NOMO-1 (cell line): Measurements from ENCODE around the gene GRAP.

Experiments used
- DNase-seq, 2 experiments: peaks; one replicate each; lab custom pipeline; 2025; ENCODE audit not compliant: unreplicated experiment in 2 of 2; lab: John Stamatoyannopoulos, UW

Gene GRAP

GRCh38 chr17:19019041-19019941 is 27.5 kb downstream of the GRAP start:
- DNase-seq = no peak

DNA sequence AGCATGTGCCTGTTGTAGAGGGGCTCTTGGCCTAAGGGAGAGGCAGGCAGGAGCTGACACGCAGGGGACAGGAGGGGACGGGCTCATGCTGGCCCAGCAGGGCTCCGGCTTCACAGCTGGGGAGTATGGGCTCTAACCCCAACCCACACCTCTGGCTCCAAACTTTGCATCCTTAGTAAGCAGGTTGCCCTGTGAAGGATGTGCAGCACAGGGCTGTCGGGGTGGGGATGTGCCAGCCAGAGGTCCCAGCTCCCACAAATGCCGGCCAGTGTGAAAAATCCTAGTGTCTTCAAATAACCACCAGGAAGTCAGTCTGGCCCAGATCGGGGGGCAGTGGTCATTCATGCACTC is 28.2 kb downstream of the GRAP start:
- DNase-seq = no peak

DNA sequence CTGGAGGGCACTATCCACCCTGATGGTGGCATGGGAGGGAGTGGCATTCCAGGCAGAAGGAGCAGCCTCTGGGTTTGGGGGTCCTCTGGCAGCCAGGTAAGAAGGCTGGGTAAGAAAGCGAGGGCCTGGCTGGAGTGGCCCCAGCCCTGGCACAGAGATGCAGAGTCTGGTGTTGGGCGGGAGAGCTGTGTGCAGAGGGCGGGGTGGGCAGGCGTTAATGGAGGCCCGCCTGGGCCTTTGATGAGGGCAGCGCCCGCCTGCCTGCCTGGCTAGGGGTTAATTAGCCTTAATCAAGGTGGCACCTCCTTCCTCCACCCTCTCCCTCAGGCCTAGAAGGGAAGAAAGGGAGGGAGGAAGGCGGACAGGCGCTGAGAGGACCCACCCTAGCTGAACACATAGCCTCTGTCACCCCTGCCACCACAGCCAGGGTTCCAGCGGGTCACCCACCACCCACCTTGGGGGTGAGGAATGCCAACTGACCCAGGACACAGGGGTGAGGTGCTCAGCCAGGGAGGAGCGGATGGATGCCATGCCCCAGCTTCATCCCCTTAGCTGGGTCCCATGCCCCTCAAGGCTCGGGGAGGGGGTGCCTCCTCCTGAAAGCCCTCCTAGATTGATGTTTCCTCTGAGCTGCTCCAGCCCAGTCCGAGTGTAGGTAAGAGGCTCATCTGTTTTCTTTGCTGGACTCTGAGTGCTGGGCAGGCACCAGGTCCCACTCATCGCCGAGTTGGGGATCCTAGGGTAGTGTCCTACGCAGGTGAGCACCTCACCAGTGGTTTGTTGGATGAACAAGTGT is 28.8 kb downstream of the GRAP start:
- no peak for DNase-seq

- DNase-seq = no peak
Observed at GRCh38 chr17:19017401-19017800, 29.4 kb downstream of the GRAP start.

DNA sequence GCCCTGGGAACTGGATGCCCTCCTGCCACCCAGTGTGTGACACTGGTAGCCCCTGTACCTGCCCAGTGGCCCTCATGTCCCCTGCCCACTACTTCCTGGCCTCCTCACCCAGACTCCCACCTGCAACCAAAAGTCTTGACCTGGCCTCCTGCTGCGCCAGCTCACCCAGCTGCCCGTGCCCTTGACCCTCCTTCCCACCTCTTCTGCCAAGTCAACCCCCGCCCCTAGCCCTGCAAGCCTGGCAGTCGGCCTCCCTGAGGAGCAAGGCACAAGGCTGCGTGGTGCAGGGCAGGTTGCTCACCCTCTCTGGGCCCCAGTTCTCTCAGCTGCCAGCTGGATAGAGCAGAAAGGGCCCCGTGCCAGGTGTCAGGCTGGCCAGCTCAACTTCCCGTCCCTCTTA is 29.9 kb downstream of the GRAP start:
- no peak for DNase-seq

- DNase-seq = no peak
Observed at GRCh38 chr17:19016297-19016696, 30.5 kb downstream of the GRAP start.

DNA sequence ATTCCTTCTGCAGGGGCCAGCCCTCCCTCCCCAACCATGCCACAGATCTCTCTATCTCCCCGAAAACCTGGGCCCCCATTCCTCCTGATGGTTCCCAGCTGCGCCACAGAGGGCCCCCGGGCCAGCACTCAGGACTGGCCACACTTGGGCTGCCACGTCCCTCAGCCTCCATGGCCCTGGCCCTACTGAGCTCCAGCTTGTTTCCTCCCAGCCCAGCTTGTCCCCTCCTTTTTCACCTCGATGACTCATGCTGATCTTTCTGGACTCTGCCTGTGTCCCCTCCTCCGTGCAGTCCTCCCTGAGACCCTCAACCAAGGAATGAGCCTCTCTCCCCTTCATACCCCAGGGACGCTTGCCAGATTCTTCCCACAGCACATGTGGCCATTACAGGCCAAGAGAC is 31.3 kb downstream of the GRAP start:
- DNase-seq = no peak

- no peak for DNase-seq
Observed at GRCh38 chr17:19014628-19015215, 32.0 kb downstream of the GRAP start.

- no peak for DNase-seq
Observed at GRCh38 chr17:19013806-19014627, 32.7 kb downstream of the GRAP start.

DNA sequence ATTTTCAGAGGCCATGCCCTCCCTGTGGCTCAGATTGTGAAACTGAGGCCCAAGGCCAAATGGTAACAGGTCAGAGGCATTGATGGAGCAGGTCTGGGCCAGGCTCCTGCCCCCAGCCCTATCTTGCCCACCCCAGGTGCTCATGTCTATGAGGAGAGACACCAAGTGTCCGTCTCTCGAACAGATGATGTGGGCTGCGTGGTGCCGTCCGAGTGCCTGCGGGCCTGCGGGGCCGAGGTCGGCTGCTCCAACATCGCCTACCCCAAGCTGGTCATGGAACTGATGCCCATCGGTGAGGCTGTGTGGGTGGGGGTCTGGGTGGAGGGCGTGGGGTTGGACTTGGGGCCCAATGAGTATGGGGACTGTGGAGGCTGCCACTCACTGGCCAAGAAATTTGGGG is 33.5 kb downstream of the GRAP start:
- DNase-seq = no peak

- no peak for DNase-seq
Observed at GRCh38 chr17:19012171-19013080, 34.3 kb downstream of the GRAP start.

DNA sequence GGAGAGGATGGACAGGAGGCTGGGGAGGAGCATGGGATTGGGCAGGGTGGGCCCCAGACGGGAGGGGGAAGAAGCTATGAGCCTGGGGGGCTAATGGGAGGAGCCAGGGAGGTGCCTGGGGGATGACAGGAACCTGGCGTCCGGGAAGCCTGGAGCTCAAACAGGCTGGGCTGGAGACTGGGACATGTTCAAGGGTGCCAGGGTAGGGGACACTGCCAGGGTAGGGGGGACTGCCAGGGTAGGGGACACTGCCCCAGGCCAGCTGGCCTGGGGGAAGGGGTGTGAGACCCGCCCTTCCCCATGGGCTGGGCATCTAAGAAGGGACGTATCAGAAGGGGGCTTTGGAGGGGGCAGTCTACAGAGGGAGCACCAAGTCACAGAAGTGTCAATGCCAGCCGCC is 35.2 kb downstream of the GRAP start:
- DNase-seq = no peak

DNA sequence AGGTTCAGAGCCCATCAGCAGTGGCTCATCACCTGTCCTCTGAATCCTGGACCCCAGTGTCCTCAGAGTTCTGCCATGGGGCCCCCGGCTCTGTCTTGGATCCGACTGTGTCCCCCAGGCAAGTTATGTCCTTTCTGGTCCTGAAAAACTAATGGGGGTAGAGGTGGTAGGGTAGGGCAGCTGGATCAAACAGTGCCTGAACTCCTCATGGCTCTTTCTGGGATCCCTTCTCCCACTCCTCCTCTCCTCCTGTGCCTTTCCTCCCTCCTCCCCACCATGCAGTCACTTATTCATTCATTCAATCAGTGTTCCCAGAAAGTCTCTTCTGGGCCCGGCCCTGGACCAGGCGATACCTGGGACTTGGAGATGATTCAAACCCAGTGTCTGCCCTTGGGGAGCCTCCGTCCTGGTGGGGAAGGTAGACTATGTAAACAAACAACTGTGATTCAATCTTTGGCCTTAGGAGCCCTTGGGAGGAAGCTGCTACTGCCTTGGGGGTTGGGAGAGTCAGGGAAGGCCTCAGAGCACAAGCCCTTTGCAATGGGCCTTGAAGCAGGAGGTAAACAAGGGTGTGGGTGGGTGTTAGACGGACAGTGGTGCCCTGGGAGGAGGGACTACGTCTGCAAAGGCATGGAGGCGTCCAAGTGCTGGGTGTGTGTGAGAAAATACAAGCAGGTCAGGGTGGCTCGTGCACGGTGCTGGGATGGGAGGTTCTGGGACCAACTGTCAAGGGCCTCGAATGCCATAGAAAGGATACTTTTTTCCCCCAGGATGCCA is 35.8 kb downstream of the GRAP start:
- DNase-seq = no peak

- DNase-seq = no peak
Observed at GRCh38 chr17:19009970-19010369, 36.8 kb downstream of the GRAP start.

DNA sequence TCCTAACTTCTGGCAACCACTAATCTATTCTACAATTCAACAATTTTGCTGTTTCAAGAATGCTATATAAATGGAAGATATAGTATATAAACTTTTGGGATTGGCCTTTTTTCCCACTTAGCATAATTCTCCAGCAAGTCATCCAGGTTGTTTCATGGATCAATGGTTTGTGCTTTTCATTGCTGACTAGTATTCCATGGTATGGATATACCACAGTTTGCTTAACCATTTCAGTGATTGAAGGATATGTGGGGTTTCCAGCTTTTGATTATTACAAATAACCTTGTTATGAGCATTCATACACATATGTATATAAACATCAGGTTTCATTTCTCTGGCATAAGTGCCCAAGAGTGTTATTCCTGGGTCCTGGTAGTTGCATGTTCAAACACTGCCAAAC is 40.1 kb downstream of the GRAP start:
- DNase-seq = no peak

DNA sequence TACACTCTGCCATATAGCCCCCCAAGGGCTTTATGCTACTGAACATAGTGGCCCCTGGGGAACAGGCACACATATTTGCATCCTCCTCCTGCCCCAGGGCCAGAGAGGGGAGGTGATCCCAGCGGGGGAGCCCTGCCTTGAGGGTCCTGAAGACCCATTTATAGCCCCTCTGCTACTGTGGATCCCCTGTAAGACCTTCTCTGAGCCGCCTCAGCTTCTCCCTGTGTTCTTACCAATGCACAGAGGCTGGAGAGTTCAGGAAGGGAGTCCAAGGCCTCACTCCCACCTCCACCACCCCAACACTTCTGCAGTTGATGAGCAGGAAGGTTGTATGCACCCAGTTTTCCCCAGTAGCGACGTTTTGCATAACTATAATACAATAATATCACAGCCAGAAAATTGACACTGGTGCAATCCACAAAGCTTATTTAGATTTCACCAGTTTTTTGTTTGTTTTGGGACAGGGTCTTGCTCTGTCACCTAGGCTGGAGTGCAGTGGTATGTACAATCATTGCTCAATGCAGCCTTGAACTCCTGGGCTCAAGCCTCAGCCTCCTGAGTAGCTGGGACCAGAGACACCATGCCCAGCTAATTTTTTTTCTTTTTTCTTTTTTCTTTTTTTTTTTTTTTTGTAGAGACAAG is 40.8 kb downstream of the GRAP start:
- DNase-seq = no peak

- no peak for DNase-seq
Observed at GRCh38 chr17:19005137-19005773, 41.5 kb downstream of the GRAP start.
